Caco-2 (cell line): ENCODE measurements around the gene CYP46A1. TPM values are rescaled to one million over a fixed set of nuclear protein-coding genes. Genes with fewer than 3 reads are reported as not detected.

Experiments used
- BruUV-seq: library from RNA; stranded (reverse); fragments of 400-500 nt; replicated peaks from 2 replicates; lab custom pipeline; 2021; lab: Mats Ljungman, UMichigan
- CTCF ChIA-PET: fragments of 300-600 bp; sonication (Branson Sonifier 250); formaldehyde crosslinking; loops from one replicate; lab custom pipeline; 2022; ENCODE audit warnings: antibody characterized with exemption; lab: Charles Lee
- POLR2A ChIA-PET: fragments of 300-600 bp; sonication (Branson Sonifier 250); formaldehyde crosslinking; loops from one replicate; lab custom pipeline; 2022; ENCODE audit warnings: antibody characterized with exemption; lab: Charles Lee
- DNase-seq, 2 experiments: peaks; one replicate each; pipeline versions ENCODE4 v3.0.0 to v3.0.0-alpha.2; 2020 to 2022
- H3K27me3 ChIP-seq: replicated peaks from 2 replicates; pipeline ENCODE4 v1.6.0; 2011; ENCODE audit warnings: low read length; ENCODE audit not compliant: control insufficient read depth, insufficient read depth
- H3K36me3 ChIP-seq: 2 replicates; pipeline ENCODE4 v1.5.1; 2011; ENCODE audit warnings: low read length; ENCODE audit not compliant: control insufficient read depth, insufficient read depth
- H3K4me1 ChIP-seq: fragments of 250-450 bp; sonication (Bioruptor Pico); 2 replicates; pipeline ENCODE4 v1.5.1; 2020; ENCODE audit warnings: mild to moderate bottlenecking
- H3K4me3 ChIP-seq: 2 replicates; pipeline ENCODE4 v1.5.1; 2011; ENCODE audit warnings: low read depth, mild to moderate bottlenecking, control low read depth, low read length
- H3K9me3 ChIP-seq: fragments of 250-450 bp; sonication (Bioruptor Pico); 2 replicates; pipeline ENCODE4 v1.5.1; 2020; ENCODE audit warnings: mild to moderate bottlenecking, moderate library complexity
- H3K27ac Mint-ChIP-seq: one replicate; pipeline ENCODE4 v1.8.0; 2022; ENCODE audit warnings: mixed read lengths; ENCODE audit not compliant: unreplicated experiment
- H3K27me3 Mint-ChIP-seq: one replicate; pipeline ENCODE4 v1.8.0; 2022; ENCODE audit warnings: mixed read lengths; ENCODE audit not compliant: insufficient read depth, unreplicated experiment
- H3K36me3 Mint-ChIP-seq: one replicate; pipeline ENCODE4 v1.8.0; 2022; ENCODE audit warnings: mild to moderate bottlenecking, mixed read lengths; ENCODE audit not compliant: insufficient read depth, unreplicated experiment
- H3K4me1 Mint-ChIP-seq: one replicate; pipeline ENCODE4 v1.8.0; 2022; ENCODE audit warnings: low read depth, mixed read lengths; ENCODE audit not compliant: unreplicated experiment
- H3K4me3 Mint-ChIP-seq: one replicate; pipeline ENCODE4 v1.8.0; 2022; ENCODE audit warnings: mild to moderate bottlenecking, moderate library complexity, mixed read lengths; ENCODE audit not compliant: unreplicated experiment
- H3K9me3 Mint-ChIP-seq: one replicate; pipeline ENCODE4 v1.8.0; 2022; ENCODE audit warnings: mixed read lengths; ENCODE audit not compliant: unreplicated experiment
- CTCF ChIP-seq, 2 experiments: fragments of 200-600 bp in 1 of 2; IDR thresholded peaks; 1 replicate in 1 of 2; 2 replicates in 1 of 2; pipeline versions ENCODE4 v1.5.1 to v1.8.0; 2011 to 2022; ENCODE audit warnings: antibody characterized with exemption in 1 of 2, control low read depth in 1 of 2, inconsistent platforms in 1 of 2, low read depth in 1 of 2, low read length in 1 of 2, mild to moderate bottlenecking in 1 of 2, moderate library complexity in 1 of 2; ENCODE audit not compliant: insufficient read depth in 1 of 2, severe bottlenecking in 1 of 2, unreplicated experiment in 1 of 2
- intact Hi-C: fragments of 100-400 bp; cut with micrococcal nuclease; formaldehyde crosslinking; loops from one replicate; pipeline ENCODE4 v1.10.0; 2022; ENCODE audit not compliant: unreplicated experiment
- total RNA-seq: library from RNA; stranded (reverse); gene quantifications from 2 replicates; pipeline ENCODE4 v1.2.3, GENCODE V29; 2022

The CYP46A1 gene
- total RNA-seq, 1 experiment from 2014 or later = 0.09 TPM

GRCh38 chr14:99647411-99647810 is 36.7 kb upstream of the CYP46A1 start:
- Histone ChIP-seq H3K27me3 (no peaks in the 10 kb centered on the region), H3K36me3 (no peaks in the 10 kb centered on the region), H3K4me1 (peaks cover 6% of the 10 kb centered on the region; the same call in 1 of the 2 replicates), H3K9me3 (no peaks in the 10 kb centered on the region), H3K4me3 (no peak overlapping the region)
- Mint-ChIP-seq H3K27ac (no peak overlapping the region), H3K9me3 (no peaks in the 10 kb centered on the region), H3K36me3 (peaks cover 5% of the 10 kb centered on the region), H3K4me1 (no peaks in the 10 kb centered on the region), H3K27me3 (no peaks in the 10 kb centered on the region), H3K4me3 (no peak overlapping the region)
- TF ChIP-seq CTCF (IDR thresholded peaks at IDR 0.05; ENCODE audit: insufficient read depth in 1 of 2, low read depth in 1 of 2, low read length in 1 of 2, severe bottlenecking in 1 of 2, unreplicated experiment in 1 of 2) = no peak
- BruUV-seq = no TSS peak
- DNase-seq = no peak
- ChIA-PET POLR2A (no interaction called here), CTCF (no interaction called here)
- intact Hi-C loops = no loop called here

- DNase-seq = no peak
- intact Hi-C loops = no loop called here
- TF ChIP-seq CTCF (IDR thresholded peaks at IDR 0.05; ENCODE audit: insufficient read depth in 1 of 2, low read depth in 1 of 2, low read length in 1 of 2, severe bottlenecking in 1 of 2, unreplicated experiment in 1 of 2) = no peak
- Mint-ChIP-seq H3K27ac (no peak overlapping the region), H3K4me3 (no peak overlapping the region), H3K36me3 (peaks cover 5% of the 10 kb centered on the region), H3K4me1 (no peaks in the 10 kb centered on the region), H3K9me3 (no peaks in the 10 kb centered on the region), H3K27me3 (no peaks in the 10 kb centered on the region)
- Histone ChIP-seq H3K9me3 (no peaks in the 10 kb centered on the region), H3K27me3 (no peaks in the 10 kb centered on the region), H3K4me1 (peaks cover 6% of the 10 kb centered on the region; the same call in 1 of the 2 replicates), H3K4me3 (no peak overlapping the region), H3K36me3 (no peaks in the 10 kb centered on the region)
- ChIA-PET POLR2A (no interaction called here), CTCF (no interaction called here)
- no TSS peak for BruUV-seq
Observed at GRCh38 chr14:99648027-99648784, 35.9 kb upstream of the CYP46A1 start.

- intact Hi-C loops = no loop called here
- no peak overlapping the region for H3K4me3 ChIP-seq
- Mint-ChIP-seq H3K9me3 (no peaks in the 10 kb centered on the region), H3K36me3 (peaks cover 5% of the 10 kb centered on the region), H3K27ac (no peak overlapping the region), H3K27me3 (no peaks in the 10 kb centered on the region), H3K4me3 (no peak overlapping the region), H3K4me1 (no peaks in the 10 kb centered on the region)
- no peaks in the 10 kb centered on the region for H3K9me3 ChIP-seq
- peaks cover 6% of the 10 kb centered on the region; the same call in 1 of the 2 replicates for H3K4me1 ChIP-seq
- no TSS peak for BruUV-seq
- POLR2A ChIA-PET = no interaction called here
- no peaks in the 10 kb centered on the region for H3K27me3 ChIP-seq
- TF ChIP-seq CTCF (IDR thresholded peaks at IDR 0.05; ENCODE audit: insufficient read depth in 1 of 2, low read depth in 1 of 2, low read length in 1 of 2, severe bottlenecking in 1 of 2, unreplicated experiment in 1 of 2) = no peak
- DNase-seq = no peak
- H3K36me3 ChIP-seq = no peaks in the 10 kb centered on the region
- CTCF ChIA-PET = no interaction called here
Observed at GRCh38 chr14:99649219-99649618, 34.9 kb upstream of the CYP46A1 start.
